Esophagus muscularis mucosa (tissue), 3 donors: ENCODE results near the gene PHF2.

Experiments
- CTCF ChIP-seq, 3 experiments: fragments of 200-600 bp in 2 of 3; fragments of 450-650 bp in 1 of 3; sonication (generic) in 2 of 3; IDR thresholded peaks; one replicate each; pipeline ENCODE4 v1.5.1; 2017 to 2019; ENCODE audit warnings: antibody characterized with exemption in 3 of 3, mild to moderate bottlenecking in 2 of 3, moderate library complexity in 1 of 3
- POLR2A ChIP-seq: fragments of 450-650 bp; IDR thresholded peaks from one replicate; pipeline ENCODE4 v1.6.1; 2017; ENCODE audit warnings: antibody characterized with exemption, moderate library complexity, mild to moderate bottlenecking, low read depth
- POLR2AphosphoS5 ChIP-seq, 2 donors: sonication (generic); formaldehyde crosslinking; IDR thresholded peaks; one replicate each; pipeline ENCODE4 v1.6.1; 2017; ENCODE audit warnings: antibody characterized with exemption in 2 of 2

GRCh38 chr9:93579711-93580516, 3.5 kb downstream of the PHF2 start:
- TF ChIP-seq CTCF (IDR thresholded peaks at IDR 0.05) (no peak), POLR2A (no peak), POLR2AphosphoS5 (IDR thresholded peaks at IDR 0.05) (no peak)
